Measurements from ENCODE around the gene ANO7. TPM values are rescaled to one million over a fixed set of nuclear protein-coding genes. Genes with fewer than 3 reads are reported as not detected.

ANO7 gene
- polyA plus RNA-seq, 6 donors from 2014 or later: not detected

- ATAC-seq (ENCODE audit: low read depth in 2 of 2) (no peak), DNase-seq (no peak)
- no peaks in the 10 kb centered on the region for H3K27me3 Mint-ChIP-seq
- peaks cover 3 to 11% (median 7%) of the 10 kb centered on the region in 3 donors for H3K4me1 Mint-ChIP-seq
- H3K4me3 Mint-ChIP-seq: no peak overlapping the region
- H3K27ac Mint-ChIP-seq: no peak overlapping the region
- no peaks in the 10 kb centered on the region for H3K36me3 Mint-ChIP-seq
- H3K9me3 Mint-ChIP-seq: peaks cover 0 to 2% (median 0%) of the 10 kb centered on the region in 7 donors
Measured at GRCh38 chr2:241213041-241213440, 24.6 kb downstream of the ANO7 start.

- H3K27ac Mint-ChIP-seq: no peak overlapping the region
- H3K9me3 Mint-ChIP-seq: peaks cover 0 to 2% (median 0%) of the 10 kb centered on the region in 7 donors
- ATAC-seq (ENCODE audit: low read depth in 2 of 2): no peak
- H3K27me3 Mint-ChIP-seq: no peaks in the 10 kb centered on the region
- no peak for DNase-seq
- no peaks in the 10 kb centered on the region for H3K36me3 Mint-ChIP-seq
- H3K4me1 Mint-ChIP-seq: peaks cover 6 to 11% (median 7%) of the 10 kb centered on the region in 3 donors
- H3K4me3 Mint-ChIP-seq: peak overlapping the region in 1 of 8 donors; percentile 65
Measured at GRCh38 chr2:241213567-241213966, 25.1 kb downstream of the ANO7 start.

DNA sequence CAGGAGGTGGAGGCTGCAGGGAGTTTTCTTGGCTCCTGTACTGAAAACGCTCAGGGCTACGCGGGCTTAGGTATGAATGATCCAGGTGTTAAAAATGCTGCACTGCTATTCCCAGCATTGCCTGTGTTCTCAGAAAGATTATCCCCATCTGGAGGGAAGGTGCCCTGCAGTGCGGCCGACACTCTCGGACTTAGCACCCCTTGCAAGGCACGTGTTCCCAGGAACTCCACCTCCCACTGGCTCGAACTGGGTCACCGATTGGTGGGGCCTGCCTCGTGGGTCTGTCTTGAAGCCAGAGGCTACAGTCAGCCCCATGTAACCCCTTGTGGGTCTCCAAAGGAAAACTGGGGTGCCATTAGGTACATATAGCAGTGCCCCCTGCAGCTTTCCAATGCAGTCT, 25.7 kb downstream of the ANO7 start:
- H3K4me3 Mint-ChIP-seq: peak overlapping the region in 3 of 8 donors; percentile 2 to 65 (median 56)
- H3K36me3 Mint-ChIP-seq: no peaks in the 10 kb centered on the region
- peak overlapping the region in 1 of 6 donors; percentile 7 for H3K27ac Mint-ChIP-seq
- H3K9me3 Mint-ChIP-seq: peaks cover 0 to 2% (median 0%) of the 10 kb centered on the region in 7 donors
- DNase-seq (no peak), ATAC-seq (ENCODE audit: low read depth in 2 of 2) (no peak)
- H3K4me1 Mint-ChIP-seq: peaks cover 10 to 14% (median 12%) of the 10 kb centered on the region in 3 donors
- no peaks in the 10 kb centered on the region for H3K27me3 Mint-ChIP-seq

GRCh38 chr2:241214766-241215165, 26.3 kb downstream of the ANO7 start:
- no peaks in the 10 kb centered on the region for H3K27me3 Mint-ChIP-seq
- peaks cover 0 to 2% (median 0%) of the 10 kb centered on the region in 7 donors for H3K9me3 Mint-ChIP-seq
- ATAC-seq (ENCODE audit: low read depth in 2 of 2) (no peak), DNase-seq (no peak)
- H3K36me3 Mint-ChIP-seq: no peaks in the 10 kb centered on the region
- H3K4me1 Mint-ChIP-seq: peaks cover 13 to 14% (median 14%) of the 10 kb centered on the region in 3 donors
- H3K4me3 Mint-ChIP-seq: no peak overlapping the region
- no peak overlapping the region for H3K27ac Mint-ChIP-seq

DNA sequence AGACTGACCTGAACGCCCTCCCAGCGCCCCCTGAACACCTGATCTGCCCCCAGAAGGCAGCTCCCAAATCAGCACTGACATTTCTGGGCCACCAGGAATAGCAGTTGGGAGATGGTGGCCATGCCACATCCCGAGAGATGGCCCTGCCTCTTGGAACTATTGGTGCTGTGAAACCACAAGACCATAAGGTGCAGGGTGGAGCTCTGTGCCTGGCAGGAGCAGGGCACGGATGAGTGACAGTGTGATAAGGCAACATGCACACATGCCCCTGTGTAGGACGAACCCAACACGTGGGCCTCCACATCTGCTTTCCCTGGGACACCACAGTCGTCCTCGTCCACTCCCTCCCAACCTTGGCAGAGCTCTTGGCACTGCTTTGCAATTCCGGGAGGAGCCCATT, 26.9 kb downstream of the ANO7 start:
- DNase-seq: no peak
- Mint-ChIP-seq H3K9me3 (peaks cover 0 to under 1% (median 0%) of the 10 kb centered on the region in 7 donors), H3K4me1 (peaks cover 13 to 14% (median 14%) of the 10 kb centered on the region in 3 donors), H3K4me3 (peak overlapping the region in 2 of 8 donors; percentile 21 to 34), H3K27me3 (peaks cover 0 to 3% (median 0%) of the 10 kb centered on the region in 3 donors), H3K27ac (no peak overlapping the region), H3K36me3 (no peaks in the 10 kb centered on the region)
- no peak for ATAC-seq (ENCODE audit: low read depth in 2 of 2)

- DNase-seq (no peak), ATAC-seq (ENCODE audit: low read depth in 2 of 2) (no peak)
- Mint-ChIP-seq H3K27ac (peak overlapping the region in 2 of 6 donors; percentile 19 to 61), H3K36me3 (no peaks in the 10 kb centered on the region), H3K4me1 (peaks cover 12 to 14% (median 13%) of the 10 kb centered on the region in 3 donors), H3K9me3 (no peaks in the 10 kb centered on the region), H3K4me3 (peak overlapping the region; percentile 58 to 83 (median 76)), H3K27me3 (peaks cover 0 to 3% (median 0%) of the 10 kb centered on the region in 3 donors)
Measured at GRCh38 chr2:241216211-241216761, 27.8 kb downstream of the ANO7 start.

GRCh38 chr2:241217320-241218031, 29.0 kb downstream of the ANO7 start:
- Mint-ChIP-seq H3K4me3 (peak overlapping the region; percentile 72 to 88 (median 81)), H3K9me3 (no peaks in the 10 kb centered on the region), H3K27ac (peak overlapping the region in 5 of 6 donors; percentile 33 to 78 (median 65)), H3K27me3 (peaks cover 0 to 6% (median 0%) of the 10 kb centered on the region in 3 donors), H3K4me1 (peaks cover 7 to 13% (median 11%) of the 10 kb centered on the region in 3 donors), H3K36me3 (no peaks in the 10 kb centered on the region)
- DNase-seq (peak; percentile 64), ATAC-seq (ENCODE audit: low read depth in 2 of 2) (peak; percentile 56 to 69)

DNA sequence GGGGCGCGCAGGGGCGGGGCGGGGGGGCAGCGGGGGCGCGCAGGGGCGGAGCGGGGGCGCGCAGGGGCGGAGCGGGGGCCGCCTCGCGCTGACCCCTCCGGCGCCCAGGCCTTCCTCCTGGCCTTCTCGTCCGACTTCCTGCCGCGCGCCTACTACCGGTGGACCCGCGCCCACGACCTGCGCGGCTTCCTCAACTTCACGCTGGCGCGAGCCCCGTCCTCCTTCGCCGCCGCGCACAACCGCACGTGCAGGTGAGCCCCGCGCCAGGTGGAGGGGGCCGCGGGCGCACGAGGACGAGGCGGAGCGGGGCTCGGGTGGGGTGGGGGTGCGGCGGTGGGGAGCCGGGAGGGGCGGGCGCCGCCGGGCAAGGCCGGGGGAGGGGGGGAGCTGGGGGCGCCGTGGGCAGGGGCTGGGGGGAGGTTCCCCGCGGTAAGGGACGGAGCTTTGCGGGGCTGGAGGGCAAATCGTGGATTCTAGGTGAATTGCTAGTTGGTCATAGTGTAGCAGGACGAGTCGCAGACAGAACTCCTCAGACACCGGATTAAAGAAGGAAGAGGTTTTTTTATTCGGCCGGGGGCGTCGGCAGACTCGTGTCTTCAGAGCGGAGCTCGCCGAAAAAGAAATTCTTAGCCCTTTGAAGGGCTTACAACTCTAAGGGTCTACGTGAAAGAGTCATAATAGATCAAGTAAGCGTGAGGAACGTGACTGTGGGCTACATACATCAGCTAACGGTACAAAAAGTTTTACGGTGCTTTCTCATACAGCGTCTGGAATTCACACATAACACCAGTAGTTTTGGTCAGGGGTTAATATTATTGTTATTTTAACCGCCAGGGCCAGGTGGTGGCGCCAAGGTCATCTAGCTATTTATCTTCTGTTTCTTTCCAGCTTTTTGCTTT, 29.9 kb downstream of the ANO7 start:
- Mint-ChIP-seq H3K4me3 (peak overlapping the region; percentile 83 to 96 (median 91)), H3K9me3 (no peaks in the 10 kb centered on the region), H3K36me3 (no peaks in the 10 kb centered on the region), H3K4me1 (peaks cover 7 to 15% (median 11%) of the 10 kb centered on the region in 3 donors), H3K27me3 (peaks cover 0 to 10% (median 0%) of the 10 kb centered on the region in 3 donors), H3K27ac (peak overlapping the region; percentile 45 to 97 (median 84))
- DNase-seq: peak; percentile 46
- ATAC-seq (ENCODE audit: low read depth in 2 of 2): peak; percentile 34 to 61

- Mint-ChIP-seq H3K4me3 (peak overlapping the region in 7 of 8 donors; percentile 83 to 96 (median 90)), H3K27me3 (peaks cover 0 to 10% (median under 1%) of the 10 kb centered on the region in 3 donors), H3K9me3 (no peaks in the 10 kb centered on the region), H3K36me3 (no peaks in the 10 kb centered on the region), H3K27ac (peak overlapping the region in 4 of 6 donors; percentile 45 to 89 (median 76)), H3K4me1 (peaks cover 9 to 16% (median 11%) of the 10 kb centered on the region in 3 donors)
- no peak for DNase-seq
- no peak for ATAC-seq (ENCODE audit: low read depth in 2 of 2)
Measured at GRCh38 chr2:241219030-241219382, 30.5 kb downstream of the ANO7 start.

DNA sequence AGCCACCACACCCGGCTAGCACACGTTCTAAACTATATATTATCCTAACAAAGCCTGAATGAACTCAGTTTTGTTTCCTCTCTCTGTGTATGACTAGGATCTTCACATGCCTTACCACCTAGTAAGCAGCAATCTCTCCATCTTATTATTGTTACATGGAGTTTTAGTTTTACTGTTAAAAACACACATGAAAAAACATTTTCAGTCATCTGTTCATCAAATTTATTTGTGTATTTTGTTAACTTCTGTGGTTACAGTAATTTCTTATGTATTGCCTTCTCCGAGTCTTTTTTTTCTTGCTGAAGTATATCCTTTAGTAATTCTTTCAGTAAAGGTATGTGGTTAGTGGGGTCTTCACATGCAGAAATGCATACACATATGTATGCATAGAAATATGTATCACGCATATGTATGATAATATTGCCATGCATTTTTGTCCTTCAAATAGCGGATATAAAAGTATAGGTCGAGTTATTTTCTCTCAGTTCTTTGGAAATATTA, 31.4 kb downstream of the ANO7 start:
- H3K4me3 Mint-ChIP-seq: peak overlapping the region in 5 of 8 donors; percentile 24 to 96 (median 90)
- peaks cover 0 to 10% (median 9%) of the 10 kb centered on the region in 3 donors for H3K27me3 Mint-ChIP-seq
- no peaks in the 10 kb centered on the region for H3K9me3 Mint-ChIP-seq
- H3K4me1 Mint-ChIP-seq: peaks cover 11 to 20% (median 17%) of the 10 kb centered on the region in 3 donors
- no peaks in the 10 kb centered on the region for H3K36me3 Mint-ChIP-seq
- H3K27ac Mint-ChIP-seq: no peak overlapping the region
- no peak for ATAC-seq (ENCODE audit: low read depth in 2 of 2)
- DNase-seq: no peak

GRCh38 chr2:241223211-241224017, 34.9 kb downstream of the ANO7 start:
- H3K9me3 Mint-ChIP-seq: no peaks in the 10 kb centered on the region
- H3K36me3 Mint-ChIP-seq: peaks cover 10 to 13% of the 10 kb centered on the region in 2 donors
- DNase-seq (no peak), ATAC-seq (ENCODE audit: low read depth in 2 of 2) (no peak)
- H3K4me1 Mint-ChIP-seq: peaks cover 10 to 15% (median 13%) of the 10 kb centered on the region in 3 donors
- peak overlapping the region in 1 of 6 donors; percentile 54 for H3K27ac Mint-ChIP-seq
- H3K4me3 Mint-ChIP-seq: peak overlapping the region in 1 of 8 donors; percentile 69
- peaks cover 0 to 10% (median 9%) of the 10 kb centered on the region in 3 donors for H3K27me3 Mint-ChIP-seq

Data from naive B cell (primary cell).